SKM-1 (cell line): Measurements from ENCODE around the gene OR9Q1.

Experiments used
- DNase-seq: peaks from one replicate; lab custom pipeline; 2025; ENCODE audit not compliant: unreplicated experiment; lab: John Stamatoyannopoulos, UW

Gene OR9Q1

GRCh38 chr11:58222721-58223120 is 199.0 kb downstream of the OR9Q1 start:
- no peak for DNase-seq

- no peak for DNase-seq
These were observed 204.4 kb downstream of the OR9Q1 start for GRCh38 chr11:58227956-58228615.
